GM23248 (cell line): Measurements from ENCODE around the gene ADORA3. TPM values are rescaled to one million over a fixed set of nuclear protein-coding genes. Genes with fewer than 3 reads are reported as not detected.
A peak's percentile ranks its signal among the peaks of the same experiment; 100 is the strongest.

ENCODE experiments used
- DNase-seq: peaks from one replicate; pipeline ENCODE4 v3.0.0-alpha.2; 2015
- H2AFZ ChIP-seq: fragments of 200-600 bp; sonication (generic); 2 replicates; pipeline ENCODE4 v1.6.1; 2016; ENCODE audit warnings: antibody characterized with exemption
- H3F3A ChIP-seq: fragments of 200-600 bp; sonication (generic); 2 replicates; pipeline ENCODE4 v1.6.1; 2016; ENCODE audit warnings: mild to moderate bottlenecking, antibody characterized with exemption, mixed run types; ENCODE audit not compliant: insufficient read depth
- H3K27ac ChIP-seq: fragments of 200-600 bp; sonication (generic); 2 replicates; pipeline ENCODE4 v1.5.1; 2016; ENCODE audit warnings: mild to moderate bottlenecking
- H3K27me3 ChIP-seq: fragments of 200-600 bp; sonication (generic); replicated peaks from 2 replicates; pipeline ENCODE4 v1.6.1; 2016; ENCODE audit warnings: mild to moderate bottlenecking; ENCODE audit not compliant: insufficient read depth
- H3K36me3 ChIP-seq: fragments of 200-600 bp; sonication (generic); 2 replicates; pipeline ENCODE4 v1.6.1; 2016; ENCODE audit warnings: low read depth, mild to moderate bottlenecking
- H3K4me1 ChIP-seq: fragments of 200-600 bp; sonication (generic); 2 replicates; pipeline ENCODE4 v1.6.1; 2016; ENCODE audit warnings: mild to moderate bottlenecking; ENCODE audit not compliant: insufficient read depth
- H3K4me2 ChIP-seq: fragments of 200-600 bp; sonication (generic); one replicate; pipeline ENCODE4 v1.6.1; 2016; ENCODE audit warnings: mild to moderate bottlenecking; ENCODE audit not compliant: unreplicated experiment
- H3K4me3 ChIP-seq: fragments of 200-600 bp; sonication (generic); 2 replicates; pipeline ENCODE4 v1.5.1; 2016; ENCODE audit warnings: mild to moderate bottlenecking
- H3K79me2 ChIP-seq: fragments of 200-600 bp; sonication (generic); 2 replicates; pipeline ENCODE4 v1.6.1; 2016; ENCODE audit warnings: mild to moderate bottlenecking; ENCODE audit not compliant: insufficient read depth
- H3K9ac ChIP-seq: fragments of 200-600 bp; sonication (generic); 2 replicates; pipeline ENCODE4 v1.6.1; 2016; ENCODE audit warnings: mild to moderate bottlenecking
- H3K9me2 ChIP-seq: fragments of 200-600 bp; sonication (generic); 2 replicates; pipeline ENCODE4 v1.6.1; 2016; ENCODE audit warnings: mixed run types, mild to moderate bottlenecking, moderate library complexity; ENCODE audit not compliant: insufficient read depth
- H3K9me3 ChIP-seq: fragments of 200-600 bp; sonication (generic); one replicate; pipeline ENCODE4 v1.6.1; 2017; ENCODE audit warnings: low read depth
- H4K20me1 ChIP-seq: fragments of 200-600 bp; sonication (generic); 2 replicates; pipeline ENCODE4 v1.6.0; 2016; ENCODE audit not compliant: insufficient read depth
- EZH2 ChIP-seq: fragments of 200-600 bp; sonication (generic); IDR thresholded peaks from 2 replicates; pipeline ENCODE4 v1.6.1; 2018; ENCODE audit warnings: antibody characterized with exemption, mild to moderate bottlenecking; ENCODE audit not compliant: insufficient read depth, poor library complexity, severe bottlenecking
- EZH2phosphoT487 ChIP-seq: fragments of 200-600 bp; sonication (generic); IDR thresholded peaks from 2 replicates; pipeline ENCODE4 v1.6.1; 2018; ENCODE audit warnings: antibody characterized with exemption, moderate library complexity, mild to moderate bottlenecking, low read depth; ENCODE audit not compliant: insufficient read depth
- WGBS, 2 experiments: methylation state at CpG; one replicate each; pipeline ENCODE4 v1.1.6; 2015 to 2017; ENCODE audit warnings: low lambda C conversion rate in 2 of 2, low coverage in 1 of 2; ENCODE audit errors: missing lambda C conversion rate in 2 of 2; 5-methylcytosine and 5-hydroxymethylcytosine counted together
- in situ Hi-C: fragments of 300-500 bp; cut with MboI; formaldehyde crosslinking; loops from 2 replicates; pipeline ENCODE4 v1.15.0; 2020
- polyA plus RNA-seq: library from polyadenylated mRNA; unstranded; fragments of >200 nt; fragmentation: Nextera tagmentation; extraction: Ambion mirVana; gene quantifications from 2 replicates; pipeline ENCODE4 v1.2.1, GENCODE V29; 2016
- total RNA-seq: library from RNA; depleted of rRNA; stranded (reverse); fragments of >200 nt; shearing (Covaris generic); gene quantifications from 2 replicates; pipeline ENCODE4 v1.2.3, GENCODE V29; 2014

The ADORA3 gene
- total and polyA plus RNA-seq, 2 experiments from 2014 or later, result not detected

- DNase-seq, result no peak
- TF ChIP-seq EZH2phosphoT487, result no peak
- TF ChIP-seq EZH2, result no peak
- no peaks in the 10 kb centered on the region for H3K9me3 ChIP-seq
- peaks cover 10% of the 10 kb centered on the region for H3K4me1 ChIP-seq
- no peak overlapping the region for H3K27ac ChIP-seq
- H3K79me2 ChIP-seq, result no peaks in the 10 kb centered on the region
- H2AFZ ChIP-seq, result no peak overlapping the region
- no peak overlapping the region for H3K4me3 ChIP-seq
- H3K4me2 ChIP-seq, result no peak overlapping the region
- peaks cover 5% of the 10 kb centered on the region; the same call in 1 of the 2 replicates for H3F3A ChIP-seq
- no peaks in the 10 kb centered on the region for H3K36me3 ChIP-seq
- WGBS, 2 experiments, result 87 to 89% methylated on average over 3 of the region's 3 CpGs
- no peak overlapping the region for H3K9ac ChIP-seq
- H3K27me3 ChIP-seq, result no peaks in the 10 kb centered on the region
- in situ Hi-C loops, result no loop called here
- H3K9me2 ChIP-seq, result no peaks in the 10 kb centered on the region
- no peaks in the 10 kb centered on the region for H4K20me1 ChIP-seq
Measured at GRCh38 chr1:111511370-111511769, 7.9 kb upstream of the ADORA3 start.

GRCh38 chr1:111509997-111510375, 6.6 kb upstream of the ADORA3 start:
- no peak overlapping the region for H3K4me2 ChIP-seq
- H3K27ac ChIP-seq, result no peak overlapping the region
- H3K79me2 ChIP-seq, result no peaks in the 10 kb centered on the region
- in situ Hi-C loops, result no loop called here
- no peak overlapping the region for H3K9ac ChIP-seq
- H3K9me2 ChIP-seq, result no peaks in the 10 kb centered on the region
- H3K36me3 ChIP-seq, result no peaks in the 10 kb centered on the region
- H4K20me1 ChIP-seq, result no peaks in the 10 kb centered on the region
- no peak for DNase-seq
- 46 to 53% methylated on average over 3 of the region's 3 CpGs for WGBS, 2 experiments
- peaks cover 5% of the 10 kb centered on the region; the same call in 1 of the 2 replicates for H3F3A ChIP-seq
- no peak overlapping the region for H3K4me3 ChIP-seq
- H3K4me1 ChIP-seq, result peaks cover 10% of the 10 kb centered on the region
- no peak for TF ChIP-seq EZH2phosphoT487
- TF ChIP-seq EZH2, result no peak
- H2AFZ ChIP-seq, result 0 out of 2 replicates have a peak overlapping the region, but pooled peaks have one; percentile 22
- no peaks in the 10 kb centered on the region for H3K27me3 ChIP-seq
- no peaks in the 10 kb centered on the region for H3K9me3 ChIP-seq

GRCh38 chr1:111507411-111508201, 4.2 kb upstream of the ADORA3 start:
- H3K36me3 ChIP-seq, result no peaks in the 10 kb centered on the region
- H3K9ac ChIP-seq, result peak overlapping the region; percentile 78
- in situ Hi-C loops, result no loop called here
- no peak for TF ChIP-seq EZH2
- TF ChIP-seq EZH2phosphoT487, result no peak
- peak overlapping the region; percentile 57 for H3K4me3 ChIP-seq
- peaks cover 5% of the 10 kb centered on the region; the same call in 1 of the 2 replicates for H3F3A ChIP-seq
- no peaks in the 10 kb centered on the region for H3K9me2 ChIP-seq
- H3K79me2 ChIP-seq, result no peaks in the 10 kb centered on the region
- peak; percentile 83 for DNase-seq
- peak overlapping the region; percentile 99 for H2AFZ ChIP-seq
- H3K9me3 ChIP-seq, result no peaks in the 10 kb centered on the region
- H3K4me1 ChIP-seq, result peaks cover 10% of the 10 kb centered on the region
- whole genome bisulfite sequencing, 2 experiments, result 7 to 8% methylated on average over 15 of the region's 15 CpGs
- H4K20me1 ChIP-seq, result no peaks in the 10 kb centered on the region
- H3K27ac ChIP-seq, result peak overlapping the region; percentile 88
- H3K4me2 ChIP-seq, result peak overlapping the region; percentile 83
- no peaks in the 10 kb centered on the region for H3K27me3 ChIP-seq

GRCh38 chr1:111506561-111506960, 3.1 kb upstream of the ADORA3 start:
- H4K20me1 ChIP-seq, result no peaks in the 10 kb centered on the region
- no peak overlapping the region for H2AFZ ChIP-seq
- H3K27me3 ChIP-seq, result no peaks in the 10 kb centered on the region
- no peaks in the 10 kb centered on the region for H3K9me3 ChIP-seq
- no peak overlapping the region for H3K9ac ChIP-seq
- 45 to 50% methylated on average over 2 of the region's 2 CpGs for WGBS, 2 experiments
- peaks cover 5% of the 10 kb centered on the region; the same call in 1 of the 2 replicates for H3F3A ChIP-seq
- in situ Hi-C loops, result no loop called here
- TF ChIP-seq EZH2phosphoT487, result no peak
- TF ChIP-seq EZH2, result no peak
- H3K36me3 ChIP-seq, result no peaks in the 10 kb centered on the region
- no peak for DNase-seq
- H3K9me2 ChIP-seq, result no peaks in the 10 kb centered on the region
- no peak overlapping the region for H3K4me2 ChIP-seq
- no peak overlapping the region for H3K4me3 ChIP-seq
- H3K4me1 ChIP-seq, result peaks cover 10% of the 10 kb centered on the region
- H3K79me2 ChIP-seq, result no peaks in the 10 kb centered on the region
- H3K27ac ChIP-seq, result no peak overlapping the region
